Measurements from ENCODE around the gene ITGB3.
A peak's percentile ranks its signal among the peaks of the same experiment; 100 is the strongest.

ITGB3 gene

DNA sequence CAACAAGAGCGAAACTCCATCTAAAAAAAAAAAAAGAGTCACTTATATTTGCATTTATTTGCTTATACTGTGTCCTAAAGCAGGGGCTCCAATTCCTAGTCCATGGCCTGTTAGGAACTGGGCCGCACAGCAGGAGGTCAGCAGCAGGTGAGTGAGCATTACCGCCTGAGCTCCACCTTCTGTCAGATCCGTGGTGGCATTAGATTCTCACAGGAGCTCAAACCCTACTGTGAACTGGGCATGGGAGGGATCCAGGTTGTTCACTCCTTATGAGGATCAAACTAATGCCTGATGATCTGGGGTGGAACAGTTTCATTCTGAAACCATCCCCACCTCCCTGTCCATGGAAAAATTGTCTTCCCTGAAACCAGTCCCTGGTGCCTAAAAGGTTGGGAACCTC lies 24.9 kb downstream of the ITGB3 start:
- no peak for DNase-seq

DNA sequence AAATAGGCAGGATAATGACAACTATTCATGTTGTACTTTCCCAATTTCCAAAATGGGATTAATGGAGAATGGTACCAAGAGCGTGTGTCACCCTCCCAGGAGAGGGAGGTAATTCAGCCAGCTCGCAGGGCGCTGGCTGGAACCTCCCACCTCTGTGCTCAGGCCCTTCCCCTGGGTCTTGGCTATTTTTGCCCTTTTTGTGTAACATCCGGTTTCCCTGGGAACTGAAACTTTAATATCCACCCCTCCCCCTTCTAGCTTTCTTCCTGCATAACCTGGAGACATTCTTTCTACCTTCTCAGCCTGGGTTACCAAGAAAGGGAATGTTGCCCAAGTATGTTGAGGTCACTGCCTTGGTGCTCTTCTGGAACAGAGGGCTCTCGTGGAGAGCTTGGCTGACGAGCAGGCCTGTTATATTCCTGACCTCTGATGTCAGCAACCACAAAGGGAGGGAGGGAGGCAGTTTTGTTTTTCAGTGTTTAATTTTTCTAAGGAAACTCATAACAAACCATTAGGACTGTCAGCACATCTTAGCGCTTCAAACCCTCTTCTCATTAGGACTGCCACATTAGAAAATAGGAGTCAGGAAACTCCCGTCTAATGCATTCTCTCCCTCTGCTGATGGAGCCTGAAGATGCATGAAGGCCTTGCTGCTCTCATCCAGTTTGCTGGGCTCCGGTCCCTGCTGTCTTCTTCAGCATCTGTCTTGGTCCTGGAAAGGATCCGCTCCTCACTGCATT lies 25.6 kb downstream of the ITGB3 start:
- DNase-seq: peak; percentile 26

DNA sequence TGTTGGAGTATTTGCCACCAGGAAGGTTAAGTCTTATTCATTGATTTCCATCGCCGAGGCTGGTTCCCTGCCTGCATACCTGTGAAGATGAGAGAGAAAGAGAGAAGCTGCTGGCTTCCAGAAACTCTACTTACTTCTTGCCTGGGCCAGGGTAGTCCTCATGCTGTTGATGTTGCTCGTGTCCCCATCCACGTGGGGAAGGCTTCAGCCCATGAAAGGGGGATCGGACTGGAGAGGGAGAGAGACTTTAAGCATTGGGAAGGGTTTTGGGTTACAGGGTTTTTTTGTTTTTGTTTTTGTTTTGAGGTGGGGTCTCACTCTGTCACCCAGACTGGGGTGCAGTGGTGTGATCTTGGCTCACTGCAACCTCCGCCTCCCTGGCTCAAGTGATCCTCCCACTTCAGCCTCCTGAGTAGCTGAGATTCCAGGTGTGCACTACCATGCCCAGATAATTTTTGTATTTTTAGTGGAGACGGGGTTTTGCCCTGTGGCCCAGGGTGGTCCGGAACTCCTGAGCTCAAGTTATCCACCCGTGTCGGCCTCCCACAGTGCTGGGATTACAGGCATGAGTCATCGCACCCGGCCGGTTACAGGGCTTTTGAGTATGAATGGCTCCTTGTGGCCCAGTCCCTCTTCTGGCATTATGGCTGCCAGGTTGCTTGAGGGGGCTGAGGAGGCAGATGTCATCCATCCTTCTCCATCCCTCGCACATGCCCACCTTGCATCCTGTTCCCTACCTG lies 26.6 kb downstream of the ITGB3 start:
- no peak for DNase-seq

DNA sequence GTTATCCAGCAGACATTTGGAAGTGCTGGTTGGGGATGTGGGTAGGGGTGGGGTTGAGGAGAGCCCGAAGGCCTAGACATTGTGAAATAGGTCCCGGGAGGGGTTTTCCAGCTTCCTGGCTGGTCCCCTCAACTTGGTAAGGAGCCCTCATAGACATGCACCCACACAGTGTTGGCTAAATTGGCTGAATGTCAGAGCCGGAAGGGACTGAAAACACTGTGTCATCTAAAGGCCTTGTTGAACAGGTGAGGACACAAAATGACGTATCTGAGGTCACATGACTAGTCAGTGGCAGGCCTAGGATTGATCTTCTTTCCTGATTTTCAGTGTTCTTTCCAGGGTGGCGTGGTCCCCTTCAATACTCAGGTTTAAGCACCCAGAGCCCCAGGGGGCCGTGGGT lies 27.6 kb downstream of the ITGB3 start:
- no peak for DNase-seq

DNA sequence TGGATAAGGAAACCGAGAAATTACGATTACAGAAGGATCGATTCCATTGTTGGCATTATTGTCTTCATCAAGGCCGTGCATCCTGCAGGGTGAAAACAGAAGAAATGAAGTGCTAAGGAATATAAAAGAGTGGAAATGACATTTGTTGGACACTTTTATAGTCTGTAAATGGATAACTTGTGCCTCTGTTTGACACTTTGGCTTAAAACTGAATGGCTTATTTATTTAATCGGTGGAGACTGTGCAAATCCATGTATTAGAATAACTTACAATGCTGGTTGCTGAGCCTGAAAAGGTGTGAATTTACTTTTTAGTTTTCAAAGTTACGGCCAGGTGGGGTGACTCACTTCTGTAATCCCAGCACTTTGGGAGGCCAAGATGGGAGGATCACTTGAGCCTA lies 31.4 kb downstream of the ITGB3 start:
- DNase-seq: no peak

DNA sequence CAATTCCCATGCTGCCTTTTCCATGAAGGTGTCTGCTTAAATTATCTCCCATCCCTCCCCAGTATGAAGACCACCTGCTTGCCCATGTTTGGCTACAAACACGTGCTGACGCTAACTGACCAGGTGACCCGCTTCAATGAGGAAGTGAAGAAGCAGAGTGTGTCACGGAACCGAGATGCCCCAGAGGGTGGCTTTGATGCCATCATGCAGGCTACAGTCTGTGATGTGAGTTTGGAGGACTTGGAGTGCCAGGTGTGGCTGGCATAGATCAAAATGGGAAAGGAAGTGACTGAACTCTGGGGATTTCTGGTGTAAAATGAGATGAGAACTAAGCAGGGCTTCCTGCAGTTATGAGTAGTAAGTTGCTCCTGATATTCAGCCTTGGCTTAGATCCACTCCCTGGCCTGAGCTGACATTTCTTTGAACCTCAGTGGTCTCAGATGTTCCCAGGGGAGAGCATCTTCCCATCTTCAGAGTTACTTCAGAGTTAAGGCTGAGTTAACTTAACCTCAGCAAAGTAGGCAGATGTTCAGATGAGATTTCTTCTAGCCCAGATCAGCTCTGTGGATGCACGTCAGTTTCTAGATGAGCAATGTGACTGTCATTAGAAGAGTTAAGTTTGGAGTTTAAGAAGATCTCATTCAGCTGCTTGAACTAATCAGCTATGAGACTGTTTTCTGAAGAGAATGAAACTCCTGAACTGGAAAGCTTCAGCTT lies 32.7 kb downstream of the ITGB3 start:
- DNase-seq: no peak

DNA sequence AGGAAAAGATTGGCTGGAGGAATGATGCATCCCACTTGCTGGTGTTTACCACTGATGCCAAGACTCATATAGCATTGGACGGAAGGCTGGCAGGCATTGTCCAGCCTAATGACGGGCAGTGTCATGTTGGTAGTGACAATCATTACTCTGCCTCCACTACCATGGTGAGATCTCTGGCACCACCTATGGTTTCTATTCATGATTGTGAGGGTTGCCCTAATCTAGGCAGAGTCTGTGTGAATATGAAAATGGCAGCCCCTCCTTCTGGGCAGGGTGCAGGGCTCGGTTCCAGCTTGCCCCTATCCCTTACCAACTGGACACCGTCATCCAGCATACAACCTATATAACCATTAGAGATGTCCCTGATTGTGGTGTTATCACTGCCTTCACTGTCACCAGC lies 33.4 kb downstream of the ITGB3 start:
- no peak for DNase-seq

DNA sequence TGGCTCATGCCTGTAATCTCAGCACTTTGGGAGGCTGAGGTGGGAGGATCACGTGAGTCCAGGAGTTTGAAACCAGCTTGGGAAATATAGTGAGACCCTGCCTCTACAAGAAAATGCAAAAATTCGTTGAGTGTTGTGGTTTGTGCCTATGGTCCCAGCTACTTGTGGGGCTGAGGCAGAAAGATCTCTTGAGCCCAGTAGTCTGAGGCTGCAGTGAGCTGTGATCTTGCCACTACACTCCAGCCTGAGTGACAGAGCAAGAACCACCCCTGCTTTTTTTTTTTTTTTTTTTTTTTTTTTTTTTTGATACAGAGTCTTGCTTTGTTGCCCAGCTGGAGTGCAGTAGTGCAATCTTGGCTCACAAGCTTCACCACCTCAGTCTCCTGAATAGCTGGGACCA lies 34.0 kb downstream of the ITGB3 start:
- peak; percentile 22 for DNase-seq

DNA sequence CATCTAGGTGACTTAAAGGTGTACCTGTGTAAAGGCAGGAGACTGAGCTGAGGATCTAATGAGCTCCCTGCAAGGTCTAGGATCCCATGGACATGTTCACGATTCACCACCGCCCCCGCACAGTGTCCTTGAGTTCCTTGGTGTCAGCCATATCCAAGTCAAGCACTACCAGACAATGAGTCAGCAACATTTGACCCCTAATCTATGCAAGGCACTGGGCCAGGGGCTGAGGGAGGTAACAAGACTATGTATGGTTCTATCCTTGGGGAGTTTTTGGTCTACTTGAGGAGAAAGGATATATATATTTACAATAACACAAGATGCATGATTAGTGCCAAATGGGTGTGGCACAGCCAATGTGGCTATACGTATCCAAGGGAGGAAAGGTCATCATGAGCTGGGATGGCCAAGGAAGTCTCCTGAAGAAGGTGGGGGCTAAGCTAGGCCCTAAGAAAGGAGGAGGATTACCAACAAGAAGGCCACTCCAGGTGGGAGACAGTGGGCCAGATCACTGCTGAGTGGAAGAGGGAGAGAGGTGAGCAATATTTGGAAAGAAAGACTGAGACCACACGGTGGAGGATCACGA lies 35.0 kb downstream of the ITGB3 start:
- peak; percentile 83 for DNase-seq

DNA sequence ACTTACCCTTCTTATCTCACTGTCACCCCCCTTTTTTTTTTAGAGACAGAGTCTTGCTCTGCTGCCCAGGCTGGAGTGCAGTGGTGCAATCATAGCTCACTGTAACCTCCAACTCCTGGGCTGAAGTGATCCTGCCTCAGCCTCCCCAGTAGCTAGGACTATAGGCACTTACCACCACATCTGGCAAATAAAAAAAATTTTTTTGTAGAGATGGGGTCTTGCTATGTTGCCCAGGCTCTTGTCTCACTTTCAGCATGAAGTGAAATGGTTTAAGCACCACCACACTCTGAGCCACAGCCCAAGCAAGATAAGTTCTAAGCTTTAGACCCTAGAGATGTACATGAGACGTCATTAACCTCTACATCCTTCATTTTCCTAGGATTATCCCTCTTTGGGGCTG lies 35.7 kb downstream of the ITGB3 start:
- no peak for DNase-seq

DNA sequence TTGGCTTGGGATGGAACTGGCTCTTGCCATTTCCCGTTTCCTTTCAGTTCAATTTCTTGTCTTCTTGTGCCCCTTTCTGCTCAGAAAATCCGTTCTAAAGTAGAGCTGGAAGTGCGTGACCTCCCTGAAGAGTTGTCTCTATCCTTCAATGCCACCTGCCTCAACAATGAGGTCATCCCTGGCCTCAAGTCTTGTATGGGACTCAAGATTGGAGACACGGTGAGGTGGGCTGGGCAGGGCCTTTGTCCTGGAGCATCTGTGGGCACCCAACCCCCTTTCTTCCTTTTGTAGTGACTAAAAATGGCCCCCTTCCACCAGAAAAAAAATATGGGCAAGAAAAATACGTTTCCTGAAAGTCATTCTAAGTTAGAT lies 37.2 kb downstream of the ITGB3 start:
- DNase-seq: no peak

DNA sequence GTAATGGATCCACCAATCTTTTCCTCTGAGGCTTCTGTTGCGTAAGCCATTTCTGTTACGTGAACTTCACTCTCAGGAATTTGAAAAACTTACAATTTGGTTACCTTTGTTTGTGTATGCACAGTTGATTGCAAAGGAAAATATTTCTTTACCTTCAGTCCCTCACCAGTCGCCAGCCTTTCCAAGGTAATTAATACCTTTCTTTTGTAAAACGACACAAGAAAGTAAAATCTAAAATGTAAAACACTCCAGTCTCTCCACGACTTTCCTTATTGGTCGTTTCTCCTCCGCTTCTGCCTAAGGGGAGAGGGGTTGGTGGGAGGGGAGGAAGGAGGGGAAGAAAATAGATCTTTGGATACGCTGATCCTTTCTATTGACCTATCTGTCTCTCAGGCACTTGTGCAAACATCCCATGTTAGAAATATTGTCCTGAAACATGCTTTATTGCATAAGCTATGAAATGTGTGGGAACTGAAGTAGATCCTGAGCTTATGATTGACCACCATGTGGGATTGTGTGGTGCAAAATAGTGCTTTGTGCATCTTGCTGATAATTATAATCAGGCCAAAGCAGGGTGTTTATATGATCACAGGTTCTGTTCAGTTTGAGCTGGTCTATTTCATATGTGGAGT lies 37.7 kb downstream of the ITGB3 start:
- DNase-seq: peak; percentile 75

DNA sequence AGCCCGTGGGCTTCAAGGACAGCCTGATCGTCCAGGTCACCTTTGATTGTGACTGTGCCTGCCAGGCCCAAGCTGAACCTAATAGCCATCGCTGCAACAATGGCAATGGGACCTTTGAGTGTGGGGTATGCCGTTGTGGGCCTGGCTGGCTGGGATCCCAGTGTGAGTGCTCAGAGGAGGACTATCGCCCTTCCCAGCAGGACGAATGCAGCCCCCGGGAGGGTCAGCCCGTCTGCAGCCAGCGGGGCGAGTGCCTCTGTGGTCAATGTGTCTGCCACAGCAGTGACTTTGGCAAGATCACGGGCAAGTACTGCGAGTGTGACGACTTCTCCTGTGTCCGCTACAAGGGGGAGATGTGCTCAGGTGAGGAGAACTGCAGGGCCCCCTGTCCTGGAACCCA lies 38.6 kb downstream of the ITGB3 start:
- no peak for DNase-seq

DNA sequence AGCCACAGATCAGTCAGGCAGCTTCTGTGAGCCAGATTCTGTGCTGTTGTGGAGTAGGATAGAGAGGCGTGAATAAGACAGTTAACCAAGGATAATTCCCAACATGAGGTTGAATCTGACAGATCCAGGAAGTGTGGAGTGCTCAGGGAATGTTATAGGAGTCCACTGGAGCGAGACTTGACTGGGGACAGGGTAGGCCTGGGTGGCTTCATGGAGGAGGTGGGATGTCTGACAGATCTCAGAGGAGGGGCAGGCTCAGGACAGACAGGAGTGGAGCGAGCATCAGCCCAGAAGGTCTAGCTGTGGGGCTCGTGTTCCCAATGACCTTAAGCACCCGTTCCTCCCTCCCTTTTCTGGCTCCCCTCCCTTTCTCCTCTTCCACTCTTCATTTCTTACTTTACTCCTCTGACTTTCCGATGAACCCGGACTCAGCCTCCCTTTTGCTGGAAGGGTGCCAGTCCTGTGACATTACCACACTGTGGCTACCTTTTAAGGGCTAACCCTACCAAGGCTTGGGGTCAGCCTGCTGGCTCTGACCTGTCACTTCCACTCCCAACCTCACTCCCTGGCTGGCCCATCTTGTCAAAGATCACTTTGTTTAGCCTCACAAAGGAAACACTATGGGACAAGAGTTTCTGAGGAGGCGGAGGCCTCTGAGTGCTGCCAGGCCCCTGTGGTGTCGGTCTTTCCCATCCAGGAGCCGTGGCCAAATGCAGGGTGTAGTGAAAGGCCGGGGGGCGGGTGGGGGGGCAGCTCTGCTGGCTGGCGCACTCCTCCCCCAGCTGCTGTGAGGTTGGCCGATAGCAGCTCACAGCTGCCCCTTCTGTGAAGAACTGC lies 41.6 kb downstream of the ITGB3 start:
- no peak for DNase-seq

DNA sequence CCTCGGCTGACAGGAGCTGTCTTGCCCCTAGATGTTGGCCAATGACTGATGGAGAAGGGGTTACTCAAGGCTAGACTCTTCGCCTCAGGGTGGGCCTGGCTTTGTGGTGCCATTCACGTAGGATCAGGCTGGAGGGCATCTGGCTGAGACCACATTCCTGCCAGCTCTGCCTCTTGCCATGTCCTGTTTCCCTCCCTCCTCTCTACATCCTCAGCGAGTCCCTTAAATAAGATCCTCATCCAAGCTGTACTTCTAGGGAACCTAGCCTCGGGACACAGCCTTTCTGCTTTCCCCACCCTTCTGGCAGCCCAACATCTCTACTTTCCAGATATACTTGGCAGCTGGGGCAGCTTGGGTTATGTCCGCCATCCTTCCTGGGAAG lies 42.2 kb downstream of the ITGB3 start:
- DNase-seq: no peak

DNA sequence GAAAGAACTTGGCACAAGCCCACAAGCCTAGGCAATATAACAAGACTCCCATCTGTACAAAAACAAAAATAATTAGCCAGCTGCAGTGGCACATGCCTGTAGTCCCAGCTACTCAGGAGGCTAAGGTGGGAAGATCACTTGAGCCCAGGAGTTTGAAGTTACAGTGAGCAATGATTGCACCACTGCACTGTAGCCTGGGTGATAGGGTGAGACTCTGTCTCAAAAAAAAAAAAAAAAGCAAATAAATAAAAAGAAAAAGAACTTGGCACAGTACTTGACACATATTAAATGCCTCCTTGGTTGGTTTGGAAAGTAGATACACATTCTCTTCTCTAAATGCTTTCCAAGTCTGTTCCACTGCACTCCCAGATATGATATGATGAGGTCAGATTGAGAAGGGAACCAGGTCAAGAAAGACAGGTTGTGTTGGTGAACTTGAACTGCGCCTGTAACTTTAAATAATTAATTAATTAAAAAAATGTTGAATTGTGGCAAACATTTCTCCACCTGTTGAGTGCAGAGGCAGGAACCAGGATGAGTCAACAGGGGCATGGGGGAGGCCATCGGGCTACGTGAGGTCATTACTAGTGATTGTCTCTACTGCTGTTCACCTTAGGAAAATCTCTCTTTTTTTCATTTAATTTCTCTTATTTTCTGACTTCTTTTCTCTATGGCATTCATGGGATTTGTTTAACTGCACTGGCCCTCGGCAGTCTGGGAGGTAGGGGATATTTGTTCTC lies 44.2 kb downstream of the ITGB3 start:
- no peak for DNase-seq

DNA sequence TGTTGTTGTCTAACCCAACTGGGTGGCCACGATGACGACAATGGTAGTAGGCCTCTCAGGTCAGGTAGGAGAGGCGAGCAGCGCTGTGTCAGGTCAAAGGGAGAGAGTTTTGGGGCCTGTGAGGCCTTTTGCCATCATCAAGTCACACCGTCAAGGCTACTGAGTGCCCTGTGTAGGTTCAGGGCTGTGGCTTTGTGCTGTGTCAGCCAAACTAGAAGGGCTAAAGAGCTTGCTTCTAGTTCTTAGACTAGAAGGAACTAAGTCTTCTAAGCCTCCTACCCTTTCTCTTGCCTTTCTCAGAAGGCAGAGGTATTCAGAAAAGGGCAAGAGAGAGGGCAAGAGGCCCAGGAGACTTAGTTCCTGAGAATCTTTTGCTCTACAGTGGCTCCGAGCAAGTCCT lies 45.1 kb downstream of the ITGB3 start:
- DNase-seq: no peak

DNA sequence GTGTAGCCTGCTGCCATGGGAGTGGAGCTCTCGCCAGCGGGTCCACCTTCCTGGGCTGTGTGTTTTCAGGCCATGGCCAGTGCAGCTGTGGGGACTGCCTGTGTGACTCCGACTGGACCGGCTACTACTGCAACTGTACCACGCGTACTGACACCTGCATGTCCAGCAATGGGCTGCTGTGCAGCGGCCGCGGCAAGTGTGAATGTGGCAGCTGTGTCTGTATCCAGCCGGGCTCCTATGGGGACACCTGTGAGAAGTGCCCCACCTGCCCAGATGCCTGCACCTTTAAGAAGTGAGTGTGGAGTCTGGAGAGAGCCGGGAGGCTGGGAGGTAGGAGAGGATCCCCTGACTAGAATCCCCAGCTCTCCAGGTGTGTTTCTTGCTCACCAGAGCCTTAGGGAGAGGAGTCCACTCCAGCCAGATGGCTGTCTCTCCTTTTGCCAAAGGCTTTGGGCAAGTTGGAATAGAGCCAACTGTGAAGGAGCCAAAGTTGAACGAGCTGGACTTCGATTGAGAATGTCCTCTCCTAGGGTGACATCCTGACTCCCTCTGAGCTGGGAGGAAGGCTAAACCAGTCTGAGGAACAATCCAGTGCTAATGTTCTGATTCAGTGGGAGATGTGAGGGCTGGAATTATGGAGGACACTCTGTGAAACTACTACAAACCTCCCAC lies 45.7 kb downstream of the ITGB3 start:
- no peak for DNase-seq

DNA sequence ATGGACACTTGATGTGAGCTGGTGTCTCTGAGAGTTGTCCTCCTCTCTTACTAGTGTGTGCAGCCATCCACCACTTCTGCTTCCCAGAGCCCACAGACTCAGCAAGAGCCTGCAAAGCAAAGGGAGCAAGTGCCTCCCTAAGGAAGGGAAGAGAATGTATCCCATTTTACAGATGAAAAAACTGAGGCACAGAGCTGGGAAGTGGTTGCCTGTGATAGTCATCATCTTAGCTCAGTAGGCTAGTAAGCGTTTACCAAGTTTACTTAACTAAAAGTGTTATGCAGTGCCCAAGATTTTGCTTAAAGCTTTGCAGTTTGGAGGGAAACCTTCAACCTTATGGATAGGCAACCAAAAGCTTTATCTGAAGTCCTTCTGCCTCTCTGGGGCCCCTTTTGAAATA lies 47.1 kb downstream of the ITGB3 start:
- DNase-seq: no peak

DNA sequence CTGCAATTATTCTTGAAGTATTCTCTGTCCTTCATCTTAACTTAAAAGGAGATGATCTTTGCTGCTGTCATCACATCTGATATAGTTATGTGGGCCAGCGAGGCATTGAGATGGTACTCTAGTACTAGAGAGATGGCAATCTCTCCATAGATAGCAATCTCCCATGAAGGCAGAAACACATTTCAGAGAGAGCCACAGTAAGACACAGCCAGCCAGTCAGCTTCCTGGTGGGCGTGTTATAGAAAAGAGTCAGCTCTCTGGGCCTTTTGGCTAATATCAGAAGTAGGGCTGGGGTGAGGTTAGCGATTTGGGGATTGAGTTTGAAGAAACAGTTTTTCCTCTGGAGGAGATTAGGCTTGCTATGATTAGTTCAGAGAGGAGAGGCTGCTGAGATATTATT lies 47.5 kb downstream of the ITGB3 start:
- peak; percentile 66 for DNase-seq

DNA sequence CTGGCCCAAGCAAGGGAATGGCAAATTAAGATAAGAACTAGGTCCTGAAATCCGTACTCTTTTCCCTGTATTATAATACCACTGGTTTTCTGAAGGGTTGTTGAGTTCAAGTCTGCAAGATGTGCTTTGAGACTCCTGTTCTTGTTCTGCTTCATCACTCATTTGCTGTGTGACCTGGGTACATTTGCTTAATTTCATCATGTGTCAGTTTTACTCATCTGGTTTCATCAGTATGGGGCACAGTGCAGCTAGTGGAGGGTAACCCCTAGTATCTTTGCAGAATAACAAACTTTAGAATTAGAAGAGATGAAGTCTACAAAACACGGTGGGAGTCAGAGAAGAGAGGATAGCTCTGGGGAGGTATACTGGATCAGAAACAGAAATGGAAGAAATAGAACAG lies 48.2 kb downstream of the ITGB3 start:
- DNase-seq: no peak

All from hematopoietic multipotent progenitor cell treated with erythropoietin and hydrocortisone succinate and interleukin-3 and kit ligand, for 4 days (in vitro differentiated cells).